Caco-2 (cell line): ENCODE results near the gene SUV39H1. TPM values are rescaled to one million over a fixed set of nuclear protein-coding genes. Genes with fewer than 3 reads are reported as not detected.
A peak's percentile ranks its signal among the peaks of the same experiment; 100 is the strongest.

ENCODE experiments used
- BruUV-seq: library from RNA; stranded (reverse); fragments of 400-500 nt; replicated peaks from 2 replicates; lab custom pipeline; 2021; lab: Mats Ljungman, UMichigan
- CTCF ChIA-PET: fragments of 300-600 bp; sonication (Branson Sonifier 250); formaldehyde crosslinking; loops from one replicate; lab custom pipeline; 2022; ENCODE audit warnings: antibody characterized with exemption; lab: Charles Lee
- POLR2A ChIA-PET: fragments of 300-600 bp; sonication (Branson Sonifier 250); formaldehyde crosslinking; loops from one replicate; lab custom pipeline; 2022; ENCODE audit warnings: antibody characterized with exemption; lab: Charles Lee
- DNase-seq, 2 experiments: peaks; one replicate each; pipeline versions ENCODE4 v3.0.0 to v3.0.0-alpha.2; 2020 to 2022
- H3K27me3 ChIP-seq: replicated peaks from 2 replicates; pipeline ENCODE4 v1.6.0; 2011; ENCODE audit warnings: low read length; ENCODE audit not compliant: control insufficient read depth, insufficient read depth
- H3K36me3 ChIP-seq: 2 replicates; pipeline ENCODE4 v1.5.1; 2011; ENCODE audit warnings: low read length; ENCODE audit not compliant: control insufficient read depth, insufficient read depth
- H3K4me1 ChIP-seq: fragments of 250-450 bp; sonication (Bioruptor Pico); 2 replicates; pipeline ENCODE4 v1.5.1; 2020; ENCODE audit warnings: mild to moderate bottlenecking
- H3K4me3 ChIP-seq: 2 replicates; pipeline ENCODE4 v1.5.1; 2011; ENCODE audit warnings: low read depth, mild to moderate bottlenecking, control low read depth, low read length
- H3K9me3 ChIP-seq: fragments of 250-450 bp; sonication (Bioruptor Pico); 2 replicates; pipeline ENCODE4 v1.5.1; 2020; ENCODE audit warnings: mild to moderate bottlenecking, moderate library complexity
- H3K27ac Mint-ChIP-seq: one replicate; pipeline ENCODE4 v1.8.0; 2022; ENCODE audit warnings: mixed read lengths; ENCODE audit not compliant: unreplicated experiment
- H3K27me3 Mint-ChIP-seq: one replicate; pipeline ENCODE4 v1.8.0; 2022; ENCODE audit warnings: mixed read lengths; ENCODE audit not compliant: insufficient read depth, unreplicated experiment
- H3K36me3 Mint-ChIP-seq: one replicate; pipeline ENCODE4 v1.8.0; 2022; ENCODE audit warnings: mild to moderate bottlenecking, mixed read lengths; ENCODE audit not compliant: insufficient read depth, unreplicated experiment
- H3K4me1 Mint-ChIP-seq: one replicate; pipeline ENCODE4 v1.8.0; 2022; ENCODE audit warnings: low read depth, mixed read lengths; ENCODE audit not compliant: unreplicated experiment
- H3K4me3 Mint-ChIP-seq: one replicate; pipeline ENCODE4 v1.8.0; 2022; ENCODE audit warnings: mild to moderate bottlenecking, moderate library complexity, mixed read lengths; ENCODE audit not compliant: unreplicated experiment
- H3K9me3 Mint-ChIP-seq: one replicate; pipeline ENCODE4 v1.8.0; 2022; ENCODE audit warnings: mixed read lengths; ENCODE audit not compliant: unreplicated experiment
- intact Hi-C: fragments of 100-400 bp; cut with micrococcal nuclease; formaldehyde crosslinking; loops from one replicate; pipeline ENCODE4 v1.10.0; 2022; ENCODE audit not compliant: unreplicated experiment
- total RNA-seq: library from RNA; stranded (reverse); gene quantifications from 2 replicates; pipeline ENCODE4 v1.2.3, GENCODE V29; 2022
- TF ChIP-seq, protein P1 (sequence below), 2 experiments: fragments of 200-600 bp in 1 of 2; IDR thresholded peaks; 1 replicate in 1 of 2; 2 replicates in 1 of 2; pipeline versions ENCODE4 v1.5.1 to v1.8.0; 2011 to 2022; ENCODE audit warnings: antibody characterized with exemption in 1 of 2, control low read depth in 1 of 2, inconsistent platforms in 1 of 2, low read depth in 1 of 2, low read length in 1 of 2, mild to moderate bottlenecking in 1 of 2, moderate library complexity in 1 of 2; ENCODE audit not compliant: insufficient read depth in 1 of 2, severe bottlenecking in 1 of 2, unreplicated experiment in 1 of 2

SUV39H1 gene
- total RNA-seq, 1 experiment from 2014 or later = 15.8 TPM

DNA sequence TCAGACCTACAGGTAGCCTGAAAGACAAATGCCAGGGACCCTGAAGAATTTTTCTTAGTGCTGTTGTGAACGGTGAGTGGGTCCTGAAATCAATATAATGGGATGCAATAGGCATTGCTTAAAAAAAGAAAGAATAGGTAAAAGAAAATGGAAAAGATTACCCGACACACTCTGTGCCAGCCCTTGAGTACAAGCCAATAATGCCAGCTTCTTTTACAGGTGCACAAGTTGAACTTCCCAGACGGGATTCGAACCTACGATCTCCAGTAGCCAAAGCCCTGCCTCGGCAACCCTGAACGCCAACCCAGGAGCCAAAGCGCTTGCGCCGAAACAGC, 40.3 kb downstream of the SUV39H1 start:
- H3K4me1 Mint-ChIP-seq = peaks cover 6% of the 10 kb centered on the region
- peak overlapping the region; percentile 72 for H3K27ac Mint-ChIP-seq
- POLR2A ChIA-PET = interaction anchor here (0.6 to 1.4 kb wide), 9 partner anchors 9 to 454 kb away, joined by 3 to 15 read pairs (median 5); partner anchors contain the start of genes HDAC6, PQBP1, SUV39H1 and TIMM17B
- no peaks in the 10 kb centered on the region for H3K27me3 Mint-ChIP-seq
- TSS peak; percentile 75 for BruUV-seq
- H3K4me3 Mint-ChIP-seq = peak overlapping the region; percentile 77
- H3K36me3 ChIP-seq = no peaks in the 10 kb centered on the region
- H3K27me3 ChIP-seq = no peaks in the 10 kb centered on the region
- DNase-seq = no peak
- H3K4me1 ChIP-seq = no peaks in the 10 kb centered on the region; the same call in 1 of the 2 replicates
- peaks cover 12% of the 10 kb centered on the region for H3K36me3 Mint-ChIP-seq
- no peaks in the 10 kb centered on the region for H3K9me3 Mint-ChIP-seq
- CTCF ChIA-PET = interaction anchor here (1.0 kb wide), 1 partner anchor 105 kb away, joined by 4 read pairs; no protein-coding TSS in a partner anchor
- H3K4me3 ChIP-seq = peak overlapping the region; percentile 25
- intact Hi-C loops = loop anchor here (1.0 to 2.0 kb wide), 3 partner anchors 18 to 65 kb away; partner anchors contain the start of genes HDAC6 and SUV39H1
- no peaks in the 10 kb centered on the region for H3K9me3 ChIP-seq
- TF ChIP-seq, protein P1, sequence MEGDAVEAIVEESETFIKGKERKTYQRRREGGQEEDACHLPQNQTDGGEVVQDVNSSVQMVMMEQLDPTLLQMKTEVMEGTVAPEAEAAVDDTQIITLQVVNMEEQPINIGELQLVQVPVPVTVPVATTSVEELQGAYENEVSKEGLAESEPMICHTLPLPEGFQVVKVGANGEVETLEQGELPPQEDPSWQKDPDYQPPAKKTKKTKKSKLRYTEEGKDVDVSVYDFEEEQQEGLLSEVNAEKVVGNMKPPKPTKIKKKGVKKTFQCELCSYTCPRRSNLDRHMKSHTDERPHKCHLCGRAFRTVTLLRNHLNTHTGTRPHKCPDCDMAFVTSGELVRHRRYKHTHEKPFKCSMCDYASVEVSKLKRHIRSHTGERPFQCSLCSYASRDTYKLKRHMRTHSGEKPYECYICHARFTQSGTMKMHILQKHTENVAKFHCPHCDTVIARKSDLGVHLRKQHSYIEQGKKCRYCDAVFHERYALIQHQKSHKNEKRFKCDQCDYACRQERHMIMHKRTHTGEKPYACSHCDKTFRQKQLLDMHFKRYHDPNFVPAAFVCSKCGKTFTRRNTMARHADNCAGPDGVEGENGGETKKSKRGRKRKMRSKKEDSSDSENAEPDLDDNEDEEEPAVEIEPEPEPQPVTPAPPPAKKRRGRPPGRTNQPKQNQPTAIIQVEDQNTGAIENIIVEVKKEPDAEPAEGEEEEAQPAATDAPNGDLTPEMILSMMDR (IDR thresholded peaks at IDR 0.05; ENCODE audit: insufficient read depth in 1 of 2, low read depth in 1 of 2, low read length in 1 of 2, severe bottlenecking in 1 of 2, unreplicated experiment in 1 of 2) = no peak

DNA sequence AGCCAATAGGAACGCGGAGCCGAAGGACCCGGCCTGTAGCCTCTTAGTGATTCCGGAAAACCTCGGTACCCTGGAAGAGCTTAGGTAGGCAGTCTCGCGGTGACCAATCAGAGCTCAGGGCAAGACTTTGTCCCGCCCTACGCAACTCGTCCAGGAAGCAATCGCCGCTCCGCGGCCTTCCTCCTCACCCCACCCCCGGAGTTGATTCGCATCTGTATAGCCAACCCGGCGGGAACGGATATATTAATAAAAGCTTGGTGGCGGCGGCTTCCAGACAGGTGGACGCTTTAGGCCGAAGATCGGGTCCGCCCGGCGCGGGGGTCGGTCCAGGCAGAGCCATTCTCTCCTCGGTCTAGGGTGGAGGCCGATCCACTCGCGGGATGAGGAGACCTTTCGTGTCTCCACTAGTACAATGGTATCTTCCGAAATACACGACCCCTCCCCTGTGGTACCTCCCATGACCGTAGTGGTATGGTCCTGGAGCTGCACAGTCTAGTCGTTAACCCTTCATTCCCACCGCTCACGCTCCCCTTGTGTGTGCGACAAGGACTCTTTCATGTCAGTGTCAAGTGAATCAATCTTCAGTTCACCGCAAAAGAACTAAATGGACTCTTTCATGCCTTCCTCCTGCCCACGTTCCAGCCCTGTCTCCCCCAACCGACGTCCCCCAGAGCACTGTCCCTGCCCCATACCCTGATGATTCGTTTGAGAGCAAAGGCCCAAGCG, 40.8 kb downstream of the SUV39H1 start:
- Mint-ChIP-seq H3K4me1 (peaks cover 6% of the 10 kb centered on the region), H3K36me3 (peaks cover 12% of the 10 kb centered on the region), H3K4me3 (peak overlapping the region; percentile 77), H3K9me3 (no peaks in the 10 kb centered on the region), H3K27me3 (no peaks in the 10 kb centered on the region), H3K27ac (peak overlapping the region; percentile 72)
- ChIA-PET CTCF (interaction anchor here (0.6 to 1.0 kb wide), 2 partner anchors 106 to 523 kb away, joined by 3 to 4 read pairs; no protein-coding TSS in a partner anchor), POLR2A (interaction anchor here (0.5 to 1.4 kb wide), 10 partner anchors 9 to 453 kb away, joined by 3 to 15 read pairs (median 4); partner anchors contain the start of genes HDAC6, PQBP1, RBM3 and SUV39H1)
- Histone ChIP-seq H3K36me3 (no peaks in the 10 kb centered on the region), H3K4me3 (peak overlapping the region; percentile 56), H3K4me1 (no peaks in the 10 kb centered on the region; the same call in 1 of the 2 replicates), H3K27me3 (no peaks in the 10 kb centered on the region), H3K9me3 (no peaks in the 10 kb centered on the region)
- TF ChIP-seq, protein P1 (IDR thresholded peaks at IDR 0.05; ENCODE audit: insufficient read depth in 1 of 2, low read depth in 1 of 2, low read length in 1 of 2, severe bottlenecking in 1 of 2, unreplicated experiment in 1 of 2) = no peak
- peak; percentile 91 to 96 for DNase-seq
- intact Hi-C loops = loop anchor here (1.0 to 2.0 kb wide), 3 partner anchors 17 to 65 kb away; partner anchors contain the start of genes HDAC6 and SUV39H1
- BruUV-seq = TSS peak; percentile 100

DNA sequence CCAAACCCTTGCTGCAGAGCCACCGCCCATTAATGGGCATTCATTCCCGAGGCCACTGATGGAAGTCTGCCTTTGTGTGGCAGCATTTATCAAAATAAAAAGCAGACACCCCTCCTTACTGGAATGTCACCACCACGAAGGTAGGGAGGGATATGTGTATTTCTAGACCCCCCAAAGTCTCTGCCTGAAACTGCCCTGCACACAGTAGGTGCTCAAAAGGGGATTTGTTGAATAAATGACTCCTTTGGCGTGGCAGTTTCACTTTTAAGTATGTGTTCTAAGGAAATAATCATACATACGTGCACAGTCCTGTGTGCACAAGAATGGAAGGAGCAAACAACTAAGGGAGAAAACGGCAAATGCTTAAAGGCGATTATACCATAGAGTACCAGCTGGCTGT, 41.4 kb downstream of the SUV39H1 start:
- intact Hi-C loops = loop anchor here (1.0 to 2.0 kb wide), 3 partner anchors 17 to 64 kb away; partner anchors contain the start of genes HDAC6 and SUV39H1
- H3K9me3 Mint-ChIP-seq = no peaks in the 10 kb centered on the region

More for the DNA sequence above, 41.4 kb downstream of the SUV39H1 start:
- Histone ChIP-seq H3K4me1 (no peaks in the 10 kb centered on the region; the same call in 1 of the 2 replicates), H3K27me3 (no peaks in the 10 kb centered on the region), H3K9me3 (no peaks in the 10 kb centered on the region), H3K4me3 (peak overlapping the region; percentile 56), H3K36me3 (no peaks in the 10 kb centered on the region)
- peaks cover 12% of the 10 kb centered on the region for H3K36me3 Mint-ChIP-seq
- peaks cover 6% of the 10 kb centered on the region for H3K4me1 Mint-ChIP-seq
- CTCF ChIA-PET = no interaction called here
- H3K4me3 Mint-ChIP-seq = peak overlapping the region; percentile 77
- no peak for DNase-seq
- no TSS peak for BruUV-seq
- TF ChIP-seq, protein P1 (IDR thresholded peaks at IDR 0.05; ENCODE audit: insufficient read depth in 1 of 2, low read depth in 1 of 2, low read length in 1 of 2, severe bottlenecking in 1 of 2, unreplicated experiment in 1 of 2) = no peak
- H3K27me3 Mint-ChIP-seq = no peaks in the 10 kb centered on the region
- H3K27ac Mint-ChIP-seq = peak overlapping the region; percentile 72
- POLR2A ChIA-PET = interaction anchor here (0.5 to 1.4 kb wide), 6 partner anchors 24 to 453 kb away, joined by 3 to 15 read pairs (median 10); partner anchors contain the start of genes HDAC6, RBM3 and SUV39H1
